ENCODE results near the gene SLC49A3.

GRCh38 chr4:707929-708630, 19.1 kb upstream of the SLC49A3 start:
- TF ChIP-seq CTCF (IDR thresholded peaks at IDR 0.05 in 4 of 5, conservative IDR thresholded peaks at IDR 0.05 in 1 of 5) (no peak), POLR2A (IDR thresholded peaks at IDR 0.05) (no peak)

Measured in gastrocnemius medialis (tissue), 4 donors.